ENCODE results near the gene CHD9NB.
"Not testable (repeated sequence)": the region's sequence is repeated elsewhere in the genome, so short reads cannot be mapped to it uniquely, and the experiment has no call there.

DNA sequence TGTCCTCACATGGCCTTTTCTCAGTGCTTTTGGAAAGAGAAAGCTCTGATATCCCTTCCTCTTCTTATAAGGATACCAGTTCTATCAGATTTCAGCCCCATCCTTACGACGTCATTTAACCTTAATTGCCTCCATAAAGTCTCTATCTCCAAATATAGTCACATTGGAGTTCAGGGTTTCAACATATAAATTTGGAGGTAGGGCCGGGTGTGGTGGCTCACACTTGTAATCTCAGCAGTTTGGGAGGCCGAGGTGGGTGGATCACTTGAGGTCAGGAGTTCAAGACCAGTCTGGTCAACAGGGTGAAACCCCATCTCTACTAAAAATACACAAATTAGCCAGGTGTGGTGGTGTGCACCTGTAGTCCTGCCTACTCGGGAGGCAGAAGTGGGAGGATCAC, 5.2 kb downstream of the CHD9NB start:
- TF ChIP-seq, protein P1, sequence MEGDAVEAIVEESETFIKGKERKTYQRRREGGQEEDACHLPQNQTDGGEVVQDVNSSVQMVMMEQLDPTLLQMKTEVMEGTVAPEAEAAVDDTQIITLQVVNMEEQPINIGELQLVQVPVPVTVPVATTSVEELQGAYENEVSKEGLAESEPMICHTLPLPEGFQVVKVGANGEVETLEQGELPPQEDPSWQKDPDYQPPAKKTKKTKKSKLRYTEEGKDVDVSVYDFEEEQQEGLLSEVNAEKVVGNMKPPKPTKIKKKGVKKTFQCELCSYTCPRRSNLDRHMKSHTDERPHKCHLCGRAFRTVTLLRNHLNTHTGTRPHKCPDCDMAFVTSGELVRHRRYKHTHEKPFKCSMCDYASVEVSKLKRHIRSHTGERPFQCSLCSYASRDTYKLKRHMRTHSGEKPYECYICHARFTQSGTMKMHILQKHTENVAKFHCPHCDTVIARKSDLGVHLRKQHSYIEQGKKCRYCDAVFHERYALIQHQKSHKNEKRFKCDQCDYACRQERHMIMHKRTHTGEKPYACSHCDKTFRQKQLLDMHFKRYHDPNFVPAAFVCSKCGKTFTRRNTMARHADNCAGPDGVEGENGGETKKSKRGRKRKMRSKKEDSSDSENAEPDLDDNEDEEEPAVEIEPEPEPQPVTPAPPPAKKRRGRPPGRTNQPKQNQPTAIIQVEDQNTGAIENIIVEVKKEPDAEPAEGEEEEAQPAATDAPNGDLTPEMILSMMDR (IDR thresholded peaks at IDR 0.05): not testable (repeated sequence)
- TF ChIP-seq POLR2A (IDR thresholded peaks at IDR 0.05): not testable (repeated sequence)

Measured in body of pancreas (tissue), 4 donors.